COLO829 (cell line): ENCODE data around the gene BIK.

Experiments
- DNase-seq: peaks from one replicate; pipeline ENCODE4 v3.0.0; 2012; ENCODE audit warnings: low spot score

Gene BIK

DNA sequence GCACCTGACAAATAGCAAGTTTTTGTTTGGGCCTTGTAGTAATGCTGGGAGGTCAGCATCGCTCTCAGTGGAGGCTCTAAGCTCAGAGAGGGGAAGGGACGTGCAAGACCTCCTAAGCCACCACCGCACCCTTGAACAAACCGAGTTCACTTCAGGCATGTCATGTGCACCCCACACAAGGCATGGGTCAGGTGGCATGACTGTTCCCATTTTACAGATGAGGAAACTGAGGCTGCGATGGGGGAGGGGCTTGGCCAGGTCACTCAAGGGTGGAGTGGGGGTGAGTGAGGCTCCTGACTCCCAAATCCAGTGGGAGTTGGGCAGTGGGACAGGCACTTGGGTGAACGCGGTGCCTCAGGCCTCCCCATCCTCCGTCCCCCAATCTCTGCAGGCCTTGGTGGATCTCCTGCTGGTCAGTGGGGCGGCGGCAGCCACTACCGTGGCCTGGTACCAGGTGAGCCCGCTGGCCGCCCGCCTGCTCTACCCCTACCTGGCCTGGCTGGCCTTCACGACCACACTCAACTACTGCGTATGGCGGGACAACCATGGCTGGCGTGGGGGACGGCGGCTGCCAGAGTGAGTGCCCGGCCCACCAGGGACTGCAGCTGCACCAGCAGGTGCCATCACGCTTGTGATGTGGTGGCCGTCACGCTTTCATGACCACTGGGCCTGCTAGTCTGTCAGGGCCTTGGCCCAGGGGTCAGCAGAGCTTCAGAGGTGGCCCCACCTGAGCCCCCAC is 52.0 kb downstream of the BIK start:
- no peak for DNase-seq

DNA sequence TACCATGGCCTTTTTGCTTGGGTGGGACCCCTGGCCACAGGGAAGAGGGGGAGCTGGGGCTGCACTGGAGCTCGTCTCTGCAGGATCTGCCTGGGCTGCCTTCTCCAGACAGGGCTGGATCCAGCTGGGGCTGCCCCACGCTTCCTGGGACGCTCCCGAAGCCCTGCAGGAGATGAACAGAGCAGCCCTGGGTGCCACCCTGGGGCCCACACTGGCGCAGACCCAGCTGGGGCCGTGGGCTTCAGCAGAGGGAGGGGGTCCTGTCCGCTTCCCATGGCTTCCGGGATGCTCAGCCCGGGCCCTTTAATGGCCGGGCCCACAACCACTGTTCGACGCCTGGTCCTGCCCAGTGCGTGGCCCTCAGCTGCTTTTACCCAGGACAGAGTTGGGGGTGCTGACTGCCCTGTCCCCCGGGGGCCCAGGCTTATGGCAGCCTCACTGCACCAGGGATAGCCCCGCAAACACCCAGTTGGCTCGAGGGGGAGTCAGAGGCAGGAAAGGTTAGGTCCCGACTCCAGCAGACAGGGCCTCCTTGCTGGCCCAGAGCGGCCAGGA is 52.8 kb downstream of the BIK start:
- DNase-seq, result no peak

- DNase-seq, result no peak
Observed at GRCh38 chr22:43164636-43165035, 54.1 kb downstream of the BIK start.

DNA sequence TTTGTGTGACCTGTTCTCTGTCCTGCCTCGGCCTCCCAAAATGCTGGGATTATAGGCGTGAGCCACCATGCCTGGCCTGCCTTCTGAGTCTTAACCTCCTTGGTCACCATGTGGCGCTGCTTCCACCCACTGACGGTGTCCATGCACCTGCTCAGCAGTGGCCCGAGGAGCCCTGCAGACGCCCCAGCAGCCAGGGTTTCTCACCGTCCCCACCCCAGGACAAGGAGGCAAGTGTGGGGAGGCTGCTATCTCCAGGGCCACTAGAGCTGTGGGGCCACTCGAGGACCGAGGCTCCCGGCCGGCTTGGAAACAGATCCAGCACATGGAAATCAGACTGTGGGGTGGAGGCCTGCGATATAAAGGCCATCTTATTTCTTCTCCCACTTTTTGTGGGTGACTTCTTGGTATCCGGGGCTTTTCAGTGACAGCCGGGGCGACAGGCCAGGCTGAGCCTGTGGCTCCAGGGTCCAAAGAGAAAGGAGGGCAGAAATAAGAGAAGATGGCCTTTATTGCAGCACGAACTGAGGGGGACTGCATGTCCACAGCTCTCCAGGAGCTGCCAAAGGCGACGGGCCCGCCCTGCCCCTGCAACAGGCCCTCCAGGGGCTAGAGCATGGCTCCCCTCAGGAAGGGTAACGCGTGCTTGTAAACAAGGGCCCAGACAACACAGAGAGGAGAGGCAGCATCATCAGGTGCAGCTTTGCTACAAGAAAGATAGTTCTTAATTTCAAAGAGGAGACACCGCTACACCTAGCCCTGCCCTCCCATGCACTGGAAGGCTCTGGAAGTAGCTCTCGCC is 55.8 kb downstream of the BIK start:
- no peak for DNase-seq

DNA sequence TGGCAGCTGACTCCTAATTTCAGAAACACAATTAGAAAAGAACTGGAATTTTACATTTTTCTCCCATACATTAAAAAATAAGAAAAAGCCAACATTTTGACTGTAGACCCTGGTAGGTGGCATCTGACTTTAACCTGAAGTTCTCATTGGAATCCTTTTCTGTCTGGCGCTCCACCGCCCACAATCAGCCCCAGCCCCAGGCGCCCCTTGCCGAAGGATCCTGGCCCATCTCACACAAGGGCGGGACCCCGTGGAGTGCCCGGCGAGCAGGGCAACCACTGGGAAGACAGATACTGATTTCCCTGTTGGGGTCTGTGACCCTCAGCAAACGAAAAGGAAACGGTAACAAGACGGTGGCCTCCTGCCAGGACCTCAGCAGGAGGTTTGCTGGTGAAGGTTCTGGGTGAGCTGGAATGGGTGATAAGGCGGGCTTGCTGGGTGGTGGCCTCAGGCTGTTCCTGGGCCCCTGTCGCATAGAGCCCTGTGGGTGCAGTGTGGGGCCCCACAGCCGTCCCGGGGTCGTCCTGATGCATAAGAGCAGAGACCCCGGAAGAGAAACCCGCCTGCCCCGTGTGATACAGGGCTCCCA is 56.5 kb downstream of the BIK start:
- DNase-seq, result no peak

DNA sequence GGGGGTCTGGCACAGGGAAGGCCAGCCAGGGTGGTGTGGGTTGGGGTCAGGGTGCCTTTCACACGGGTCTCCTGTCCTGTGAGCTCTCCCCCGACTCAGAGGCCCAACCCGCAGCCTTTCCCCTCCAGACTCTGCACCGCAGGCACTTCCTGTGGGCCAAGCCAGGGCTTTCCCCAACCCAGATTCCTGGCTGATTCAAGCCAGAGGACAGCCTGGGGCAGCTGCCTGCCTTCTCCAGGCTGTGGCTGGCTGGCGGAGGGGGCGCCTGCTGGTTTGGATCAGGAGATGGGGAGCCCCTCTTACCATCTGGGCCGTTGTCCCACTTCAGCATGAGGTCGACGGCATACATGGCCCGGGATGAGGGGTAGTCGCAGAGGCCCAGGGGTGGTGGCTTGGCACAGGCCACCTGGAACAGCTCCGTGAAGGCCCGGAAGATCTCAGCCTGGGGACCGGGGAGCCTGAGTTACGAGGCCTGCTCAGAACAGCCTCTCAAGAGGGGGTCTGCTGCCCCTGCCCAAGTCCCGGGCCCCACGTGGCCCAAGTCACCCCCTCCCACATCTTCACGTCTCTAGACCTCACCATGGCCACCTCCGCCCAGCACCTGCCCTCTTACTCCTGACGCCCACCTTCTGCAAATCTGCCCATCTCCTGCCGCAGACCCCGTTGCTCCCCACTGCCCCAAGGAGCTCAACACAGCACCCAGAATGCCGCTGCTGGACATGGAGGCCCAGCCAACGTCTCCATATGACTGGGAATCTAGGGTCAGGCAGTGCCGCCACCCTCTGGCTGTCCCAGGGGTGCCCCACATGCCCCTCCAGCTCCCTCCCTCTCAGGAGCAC is 58.1 kb downstream of the BIK start:
- DNase-seq, result no peak

- no peak for DNase-seq
Observed at GRCh38 chr22:43169310-43170130, 59.0 kb downstream of the BIK start.

- no peak for DNase-seq
Observed at GRCh38 chr22:43170131-43170480, 59.6 kb downstream of the BIK start.

- no peak for DNase-seq
Observed at GRCh38 chr22:43171019-43171491, 60.5 kb downstream of the BIK start.

GRCh38 chr22:43171607-43172006 is 61.1 kb downstream of the BIK start:
- no peak for DNase-seq

- no peak for DNase-seq
Observed at GRCh38 chr22:43172191-43172590, 61.6 kb downstream of the BIK start.

DNA sequence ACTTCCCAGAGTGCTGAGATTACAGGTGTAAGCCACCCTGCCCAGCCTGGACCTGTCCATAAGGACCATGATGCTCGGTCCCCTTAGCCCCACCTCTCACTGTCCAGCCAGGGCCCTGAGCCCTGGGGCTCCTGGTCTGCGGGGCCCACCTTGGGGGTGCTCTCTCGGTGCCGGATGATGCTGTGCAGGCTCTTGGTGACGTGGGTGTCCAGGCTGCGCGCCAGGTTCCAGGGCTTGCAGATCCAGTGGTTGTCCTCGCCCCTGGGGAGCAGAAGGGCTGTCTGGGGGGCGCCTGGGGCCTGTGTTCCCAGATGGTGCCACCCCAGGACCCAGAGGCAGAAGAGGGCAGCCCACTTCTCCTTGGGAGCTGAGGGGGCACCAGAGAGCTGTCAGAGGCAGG is 63.0 kb downstream of the BIK start:
- no peak for DNase-seq

DNA sequence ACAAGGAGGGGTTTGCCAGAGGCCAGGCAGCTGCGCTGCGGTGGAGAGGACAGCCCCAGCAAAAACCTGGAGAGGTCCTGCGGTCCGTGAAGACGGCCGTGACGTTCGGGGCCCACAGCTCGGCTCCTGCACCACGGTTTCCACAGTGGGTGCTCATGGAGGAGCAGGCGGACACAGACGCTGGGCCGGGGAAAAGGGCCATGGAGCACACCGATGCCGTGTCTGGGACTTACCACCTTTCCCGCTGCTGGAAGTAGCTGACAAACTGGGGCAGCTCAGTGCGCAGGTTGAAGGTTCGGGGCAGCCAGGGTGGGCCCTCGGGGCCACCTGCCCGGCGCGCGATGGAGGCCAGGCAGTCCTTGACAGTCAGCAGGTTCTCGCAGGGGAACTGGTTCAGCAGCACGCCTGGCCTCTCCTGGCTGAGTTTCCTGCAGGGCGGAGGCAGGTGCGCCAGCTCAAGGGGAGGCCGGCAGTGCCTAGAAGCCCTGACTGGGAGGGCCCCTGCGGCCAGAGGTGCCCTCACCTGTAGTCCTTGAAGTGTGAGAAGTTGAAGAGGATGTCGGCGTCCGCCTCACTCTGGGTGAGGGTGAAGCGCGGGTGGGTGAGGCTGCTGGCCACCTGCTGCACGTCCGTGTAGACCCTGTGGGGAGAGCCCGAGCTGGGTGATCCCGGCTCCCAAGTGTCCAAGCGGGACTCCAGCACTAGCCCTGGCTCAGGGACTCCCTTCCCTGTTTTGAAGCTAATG is 63.6 kb downstream of the BIK start:
- DNase-seq, result no peak

GRCh38 chr22:43174941-43175531 is 64.5 kb downstream of the BIK start:
- no peak for DNase-seq

DNA sequence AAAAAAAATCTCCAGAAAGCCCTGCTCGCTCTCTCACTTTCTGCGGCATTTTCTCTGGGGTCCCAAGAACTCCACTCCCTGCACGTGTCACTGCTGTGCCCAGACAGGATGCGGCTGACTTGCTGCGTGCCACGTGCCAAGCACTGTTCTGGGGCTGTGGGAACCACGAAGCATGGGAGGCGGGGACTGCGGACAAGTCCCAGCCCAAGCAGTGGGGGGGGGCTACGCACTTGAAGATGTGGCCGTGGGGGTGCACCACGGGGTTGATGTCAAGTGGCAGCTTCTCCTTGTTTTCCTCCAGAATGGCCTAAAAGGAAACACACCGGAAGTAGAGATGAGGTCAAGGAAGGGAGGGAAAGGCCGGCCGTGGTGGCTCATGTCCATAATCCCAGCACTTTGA is 65.5 kb downstream of the BIK start:
- no peak for DNase-seq

DNA sequence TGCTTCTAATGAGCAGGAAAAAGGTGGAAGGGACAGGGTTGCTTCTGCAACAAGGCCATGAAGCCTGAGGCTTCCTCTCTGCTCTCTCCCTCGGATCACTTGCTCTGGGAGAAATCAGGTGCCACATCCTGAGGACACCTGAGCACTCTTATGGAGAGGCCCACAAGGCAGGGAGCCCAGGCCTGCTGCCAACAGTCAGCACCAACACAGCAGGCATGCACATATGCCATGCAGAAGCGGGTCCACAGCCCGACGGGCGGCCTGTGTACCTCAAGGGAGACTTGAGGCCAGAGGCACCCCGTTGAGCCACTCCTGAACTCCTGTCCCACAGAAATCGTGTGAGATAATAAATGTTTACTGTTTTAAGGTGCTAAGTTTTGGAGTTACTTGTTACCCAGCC is 66.9 kb downstream of the BIK start:
- no peak for DNase-seq
